HepG2 (cell line): ENCODE measurements around the gene CALML6. TPM values are rescaled to one million over a fixed set of nuclear protein-coding genes. Genes with fewer than 3 reads are reported as not detected.

ENCODE experiments used
- ATAC-seq: fragments of 200-7000 bp; cut with Tn5 transposase; 3 replicates; pipeline ENCODE4 v1.9.1; 2020; ENCODE audit warnings: mild to moderate bottlenecking, moderate library complexity
- BruUV-seq: library from RNA; stranded (reverse); fragments of 400-500 nt; replicated peaks from 2 replicates; lab custom pipeline; 2021; lab: Mats Ljungman, UMichigan
- CTCF ChIA-PET: fragments of 300-600 bp; formaldehyde crosslinking; extraction: SDS; loops from one replicate; lab custom pipeline; 2021; ENCODE audit warnings: low total read pairs, inconsistent platforms, low intra/inter-chr PET ratio; lab: Yijun Ruan, JAX
- POLR2A ChIA-PET: fragments of 350-600 bp; sonication (Branson Sonifier 250); formaldehyde crosslinking; loops from one replicate; lab custom pipeline; 2020; ENCODE audit warnings: antibody characterized with exemption, inconsistent platforms; lab: Yijun Ruan, JAX
- DNase-seq: peaks from one replicate; pipeline ENCODE4 v3.0.0-alpha.2; 2015; ENCODE audit warnings: low spot score
- FAIRE-seq: peaks from 3 replicates; lab custom pipeline; 2011; peaks lifted over from hg19 to GRCh38; lab: Jason Lieb, UNC
- H2AFZ ChIP-seq: one replicate; pipeline ENCODE4 v1.6.1; 2011; ENCODE audit warnings: low read length, inconsistent platforms
- H3K27ac ChIP-seq: fragments of 300-600 bp; 3 replicates; pipeline ENCODE4 v1.8.0; 2011; ENCODE audit warnings: mixed run types, mild to moderate bottlenecking, mixed read lengths, low read length, inconsistent platforms; ENCODE audit not compliant: insufficient read depth; ENCODE audit errors: extremely low read length
- H3K27me3 ChIP-seq, 2 experiments: fragments of 200-600 bp in 1 of 2; 2 replicates in 1 of 2; 3 replicates in 1 of 2; pipeline versions ENCODE4 v1.6.0 to v1.8.0; 2011; ENCODE audit warnings: low read length in 2 of 2, mild to moderate bottlenecking in 2 of 2, moderate library complexity in 2 of 2, inconsistent platforms in 1 of 2; ENCODE audit not compliant: insufficient read depth in 2 of 2, control insufficient read depth in 1 of 2
- H3K36me3 ChIP-seq, 2 experiments: fragments of 200-600 bp in 1 of 2; replicated peaks in 1 of 2; 2 replicates in 1 of 2; 3 replicates in 1 of 2; pipeline versions ENCODE4 v1.5.1 to v1.8.0; 2011; ENCODE audit warnings: low read length in 2 of 2, inconsistent platforms in 1 of 2; ENCODE audit not compliant: insufficient read depth in 2 of 2, control insufficient read depth in 1 of 2
- H3K4me1 ChIP-seq: 2 replicates; pipeline ENCODE4 v1.5.1; 2012; ENCODE audit warnings: low read length, inconsistent platforms; ENCODE audit not compliant: insufficient read depth
- H3K4me2 ChIP-seq: 2 replicates; pipeline ENCODE4 v1.6.0; 2011; ENCODE audit warnings: low read depth, low read length, inconsistent platforms
- H3K4me3 ChIP-seq, 3 experiments: fragments of 200-600 bp in 1 of 3; sonication (generic), shearing (Covaris generic) in 1 of 3; replicated peaks in 1 of 3; 2 replicates each; pipeline ENCODE4 v1.5.1; 2011 to 2016; ENCODE audit warnings: low read length in 3 of 3, inconsistent platforms in 2 of 3, low read depth in 2 of 3, mild to moderate bottlenecking in 2 of 3, control low read depth in 1 of 3, mixed read lengths in 1 of 3; ENCODE audit not compliant: insufficient read depth in 1 of 3
- H3K79me2 ChIP-seq: one replicate; pipeline ENCODE4 v1.6.1; 2011; ENCODE audit warnings: low read length, inconsistent platforms; ENCODE audit not compliant: insufficient read depth
- H3K9ac ChIP-seq: 2 replicates; pipeline ENCODE4 v1.6.0; 2011; ENCODE audit warnings: mild to moderate bottlenecking, low read depth, low read length, inconsistent platforms; ENCODE audit not compliant: insufficient read depth
- H3K9me3 ChIP-seq: 2 replicates; pipeline ENCODE4 v1.5.1; 2012; ENCODE audit warnings: mild to moderate bottlenecking, low read length
- H4K20me1 ChIP-seq: 2 replicates; pipeline ENCODE4 v1.6.0; 2011; ENCODE audit warnings: inconsistent platforms, mild to moderate bottlenecking, low read length, moderate library complexity; ENCODE audit not compliant: insufficient read depth
- ZNF138 ChIP-seq: sonication (generic); formaldehyde crosslinking; IDR thresholded peaks from 2 replicates; pipeline ENCODE4 v1.5.0; 2020; ENCODE audit warnings: mild to moderate bottlenecking, low read depth, missing genetic modification reagents
- ZNF660 ChIP-seq: sonication (generic); formaldehyde crosslinking; IDR thresholded peaks from 2 replicates; pipeline ENCODE4 v1.5.1; 2020; ENCODE audit warnings: mild to moderate bottlenecking, low read depth, missing genetic modification reagents, borderline replicate concordance
- whole genome bisulfite sequencing: methylation state at CpG from one replicate; pipeline ENCODE4 v1.1.6; 2017; ENCODE audit warnings: low lambda C conversion rate; 5-methylcytosine and 5-hydroxymethylcytosine counted together
- in situ Hi-C: cut with HindIII; loops from 2 replicates; pipeline ENCODE4 v1.10.0; 2017; ENCODE audit warnings: low pct_unique_long_range_greater_than_20kb; ENCODE audit not compliant: extremely low pct_ligation_motif_present
- intact Hi-C: fragments of 100-400 bp; cut with micrococcal nuclease; formaldehyde crosslinking; loops from one replicate; pipeline ENCODE4 v1.10.0; 2022; ENCODE audit not compliant: unreplicated experiment
- polyA plus RNA-seq, 8 experiments: library from polyadenylated mRNA; depleted of rRNA in 3 of 8; stranded (reverse) in 7 of 8; unstranded in 1 of 8; fragments of >200 nt; fragmentation: Illumina TruSeq in 4 of 8; extraction: Trizol in 4 of 8; gene quantifications; 2 replicates each; pipeline versions ENCODE4 v1.2.1 to v1.2.3, GENCODE V29; 2011 to 2016; ENCODE audit warnings: low read depth in 4 of 8, missing spikeins in 1 of 8, mixed read lengths in 1 of 8; ENCODE audit not compliant: insufficient read depth in 1 of 8
- total RNA-seq, 5 experiments: library from RNA; depleted of rRNA; stranded (reverse); fragments of >200 nt; fragmentation: Illumina TruSeq; extraction: Trizol; gene quantifications; 2 replicates each; pipeline ENCODE4 v1.2.3, GENCODE V29; 2016; ENCODE audit warnings: low read depth in 1 of 5
- TF ChIP-seq, protein P1 (sequence below): sonication (generic); formaldehyde crosslinking; IDR thresholded peaks from 2 replicates; pipeline ENCODE4 v1.5.0; 2020; ENCODE audit warnings: mild to moderate bottlenecking, missing genetic modification reagents
- TF ChIP-seq, protein P2 (sequence below): sonication (generic); formaldehyde crosslinking; conservative IDR thresholded peaks from 2 replicates; pipeline ENCODE4 v1.4.0; 2020; ENCODE audit warnings: missing genetic modification reagents
- TF ChIP-seq, protein P3 (sequence below): sonication (generic); formaldehyde crosslinking; IDR thresholded peaks from 2 replicates; pipeline ENCODE4 v1.5.0; 2020; ENCODE audit warnings: mild to moderate bottlenecking, missing genetic modification reagents

CALML6 gene
- total and polyA plus RNA-seq, 2 of the 13 experiments (the other 11 are each of a cell fraction or from before 2014, with no cell fraction given) = 0.11 to 0.12 TPM

DNA sequence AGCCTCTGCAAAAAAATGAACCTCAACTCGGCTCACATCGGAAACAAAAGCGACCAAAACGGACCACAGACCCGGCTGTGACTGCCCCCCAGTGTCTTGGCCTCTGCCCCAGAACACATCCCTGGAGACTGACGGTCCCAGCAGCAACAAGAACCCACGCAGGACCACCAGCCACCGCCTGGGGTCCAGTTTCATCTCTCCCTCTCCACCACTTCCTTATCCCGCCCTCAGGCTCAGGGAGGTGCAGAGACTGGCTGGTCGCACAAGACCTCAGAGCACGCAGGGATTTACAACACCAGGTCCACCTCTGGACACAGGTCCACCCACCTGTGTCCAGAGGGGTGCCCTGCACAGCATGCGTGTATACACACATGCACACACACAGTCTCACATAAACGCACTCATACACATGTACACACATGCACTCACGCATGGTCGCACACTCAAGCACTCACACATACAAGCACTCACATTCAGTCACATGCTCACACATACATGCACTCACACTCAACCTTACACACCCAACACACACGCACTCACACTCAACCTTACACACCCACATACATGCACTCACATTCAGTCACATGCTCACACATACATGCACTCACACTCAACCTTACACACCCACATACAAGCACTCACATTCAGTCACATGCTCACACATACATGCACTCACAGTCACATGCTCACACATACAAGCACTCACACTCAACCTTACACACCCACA is 22.7 kb downstream of the CALML6 start:
- Histone ChIP-seq H3K9ac (no peak overlapping the region), H3K27ac (no peak overlapping the region), H3K36me3 (no peaks in the 10 kb centered on the region; a peak in 1 of 5 replicates), H3K4me1 (peaks cover 38% of the 10 kb centered on the region), H3K9me3 (no peaks in the 10 kb centered on the region), H3K4me3 (no peak overlapping the region), H2AFZ (no peak overlapping the region), H4K20me1 (no peaks in the 10 kb centered on the region), H3K4me2 (no peak overlapping the region), H3K79me2 (peaks cover 5% of the 10 kb centered on the region), H3K27me3 (no peaks in the 10 kb centered on the region)
- no TSS peak for BruUV-seq
- in situ Hi-C loops (no loop called here), intact Hi-C loops (no loop called here)
- TF ChIP-seq ZNF138 (CRISPR knock-in tag) = no peak
- TF ChIP-seq, protein P1, sequence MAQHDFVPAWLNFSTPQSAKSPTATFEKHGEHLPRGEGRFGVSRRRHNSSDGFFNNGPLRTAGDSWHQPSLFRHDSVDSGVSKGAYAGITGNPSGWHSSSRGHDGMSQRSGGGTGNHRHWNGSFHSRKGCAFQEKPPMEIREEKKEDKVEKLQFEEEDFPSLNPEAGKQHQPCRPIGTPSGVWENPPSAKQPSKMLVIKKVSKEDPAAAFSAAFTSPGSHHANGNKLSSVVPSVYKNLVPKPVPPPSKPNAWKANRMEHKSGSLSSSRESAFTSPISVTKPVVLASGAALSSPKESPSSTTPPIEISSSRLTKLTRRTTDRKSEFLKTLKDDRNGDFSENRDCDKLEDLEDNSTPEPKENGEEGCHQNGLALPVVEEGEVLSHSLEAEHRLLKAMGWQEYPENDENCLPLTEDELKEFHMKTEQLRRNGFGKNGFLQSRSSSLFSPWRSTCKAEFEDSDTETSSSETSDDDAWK (CRISPR knock-in tag) = no peak
- TF ChIP-seq, protein P2, sequence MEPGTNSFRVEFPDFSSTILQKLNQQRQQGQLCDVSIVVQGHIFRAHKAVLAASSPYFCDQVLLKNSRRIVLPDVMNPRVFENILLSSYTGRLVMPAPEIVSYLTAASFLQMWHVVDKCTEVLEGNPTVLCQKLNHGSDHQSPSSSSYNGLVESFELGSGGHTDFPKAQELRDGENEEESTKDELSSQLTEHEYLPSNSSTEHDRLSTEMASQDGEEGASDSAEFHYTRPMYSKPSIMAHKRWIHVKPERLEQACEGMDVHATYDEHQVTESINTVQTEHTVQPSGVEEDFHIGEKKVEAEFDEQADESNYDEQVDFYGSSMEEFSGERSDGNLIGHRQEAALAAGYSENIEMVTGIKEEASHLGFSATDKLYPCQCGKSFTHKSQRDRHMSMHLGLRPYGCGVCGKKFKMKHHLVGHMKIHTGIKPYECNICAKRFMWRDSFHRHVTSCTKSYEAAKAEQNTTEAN (CRISPR knock-in tag) = peak; percentile 52; the same call in 1 of the 2 replicates
- no peak for TF ChIP-seq ZNF660 (CRISPR knock-in tag)
- TF ChIP-seq, protein P3, sequence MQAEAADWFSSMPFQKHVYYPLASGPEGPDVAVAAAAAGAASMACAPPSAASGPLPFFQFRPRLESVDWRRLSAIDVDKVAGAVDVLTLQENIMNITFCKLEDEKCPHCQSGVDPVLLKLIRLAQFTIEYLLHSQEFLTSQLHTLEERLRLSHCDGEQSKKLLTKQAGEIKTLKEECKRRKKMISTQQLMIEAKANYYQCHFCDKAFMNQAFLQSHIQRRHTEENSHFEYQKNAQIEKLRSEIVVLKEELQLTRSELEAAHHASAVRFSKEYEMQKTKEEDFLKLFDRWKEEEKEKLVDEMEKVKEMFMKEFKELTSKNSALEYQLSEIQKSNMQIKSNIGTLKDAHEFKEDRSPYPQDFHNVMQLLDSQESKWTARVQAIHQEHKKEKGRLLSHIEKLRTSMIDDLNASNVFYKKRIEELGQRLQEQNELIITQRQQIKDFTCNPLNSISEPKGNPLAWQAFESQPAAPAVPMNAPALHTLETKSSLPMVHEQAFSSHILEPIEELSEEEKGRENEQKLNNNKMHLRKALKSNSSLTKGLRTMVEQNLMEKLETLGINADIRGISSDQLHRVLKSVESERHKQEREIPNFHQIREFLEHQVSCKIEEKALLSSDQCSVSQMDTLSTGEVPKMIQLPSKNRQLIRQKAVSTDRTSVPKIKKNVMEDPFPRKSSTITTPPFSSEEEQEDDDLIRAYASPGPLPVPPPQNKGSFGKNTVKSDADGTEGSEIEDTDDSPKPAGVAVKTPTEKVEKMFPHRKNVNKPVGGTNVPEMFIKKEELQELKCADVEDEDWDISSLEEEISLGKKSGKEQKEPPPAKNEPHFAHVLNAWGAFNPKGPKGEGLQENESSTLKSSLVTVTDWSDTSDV = no peak
- FAIRE-seq (peak; percentile 46), ATAC-seq (no peak), DNase-seq (no peak)
- POLR2A ChIA-PET = no interaction called here
- CTCF ChIA-PET = no interaction called here
- WGBS = 84% methylated on average over 14 of the region's 16 CpGs
